Measurements from ENCODE around the gene LONRF2. TPM values are rescaled to one million over a fixed set of nuclear protein-coding genes. Genes with fewer than 3 reads are reported as not detected.
A peak's percentile ranks its signal among the peaks of the same experiment; 100 is the strongest.

LONRF2 gene
- total RNA-seq, 1 donor from 2014 or later = not detected

DNA sequence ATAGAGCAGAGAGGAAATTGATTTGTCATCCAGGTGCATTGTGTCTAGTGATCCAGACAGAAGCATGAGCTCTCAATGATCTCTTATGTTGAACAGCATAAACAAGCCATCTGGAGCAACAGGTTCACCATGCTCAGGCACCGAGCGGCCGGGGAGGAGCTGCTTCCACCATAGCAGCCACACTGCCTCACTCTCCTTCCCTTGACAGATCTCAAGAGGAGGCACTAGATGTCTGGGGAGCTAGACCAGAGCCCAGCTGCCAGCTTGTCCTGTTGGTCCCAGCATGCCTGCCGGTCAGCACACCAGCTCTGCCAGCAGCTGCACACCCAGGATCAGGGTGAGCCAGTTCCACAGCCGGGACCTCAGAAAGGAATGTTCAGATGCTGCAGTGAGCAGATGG lies 17.5 kb upstream of the LONRF2 start:
- H3K27ac Mint-ChIP-seq (ENCODE audit: unreplicated experiment) = no peak overlapping the region
- no peaks in the 10 kb centered on the region for H3K4me1 Mint-ChIP-seq (ENCODE audit: unreplicated experiment)
- no peak for DNase-seq (ENCODE audit: low spot score)
- H3K27me3 Mint-ChIP-seq (ENCODE audit: unreplicated experiment) = no peaks in the 10 kb centered on the region
- H3K9me3 Mint-ChIP-seq (ENCODE audit: unreplicated experiment) = peaks cover 7% of the 10 kb centered on the region
- H3K4me3 Mint-ChIP-seq (ENCODE audit: unreplicated experiment) = no peak overlapping the region
- H3K36me3 Mint-ChIP-seq (ENCODE audit: low read depth, unreplicated experiment) = peaks cover 4% of the 10 kb centered on the region
- TF ChIP-seq, protein P1, sequence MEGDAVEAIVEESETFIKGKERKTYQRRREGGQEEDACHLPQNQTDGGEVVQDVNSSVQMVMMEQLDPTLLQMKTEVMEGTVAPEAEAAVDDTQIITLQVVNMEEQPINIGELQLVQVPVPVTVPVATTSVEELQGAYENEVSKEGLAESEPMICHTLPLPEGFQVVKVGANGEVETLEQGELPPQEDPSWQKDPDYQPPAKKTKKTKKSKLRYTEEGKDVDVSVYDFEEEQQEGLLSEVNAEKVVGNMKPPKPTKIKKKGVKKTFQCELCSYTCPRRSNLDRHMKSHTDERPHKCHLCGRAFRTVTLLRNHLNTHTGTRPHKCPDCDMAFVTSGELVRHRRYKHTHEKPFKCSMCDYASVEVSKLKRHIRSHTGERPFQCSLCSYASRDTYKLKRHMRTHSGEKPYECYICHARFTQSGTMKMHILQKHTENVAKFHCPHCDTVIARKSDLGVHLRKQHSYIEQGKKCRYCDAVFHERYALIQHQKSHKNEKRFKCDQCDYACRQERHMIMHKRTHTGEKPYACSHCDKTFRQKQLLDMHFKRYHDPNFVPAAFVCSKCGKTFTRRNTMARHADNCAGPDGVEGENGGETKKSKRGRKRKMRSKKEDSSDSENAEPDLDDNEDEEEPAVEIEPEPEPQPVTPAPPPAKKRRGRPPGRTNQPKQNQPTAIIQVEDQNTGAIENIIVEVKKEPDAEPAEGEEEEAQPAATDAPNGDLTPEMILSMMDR (IDR thresholded peaks at IDR 0.05; ENCODE audit: unreplicated experiment) = no peak

DNA sequence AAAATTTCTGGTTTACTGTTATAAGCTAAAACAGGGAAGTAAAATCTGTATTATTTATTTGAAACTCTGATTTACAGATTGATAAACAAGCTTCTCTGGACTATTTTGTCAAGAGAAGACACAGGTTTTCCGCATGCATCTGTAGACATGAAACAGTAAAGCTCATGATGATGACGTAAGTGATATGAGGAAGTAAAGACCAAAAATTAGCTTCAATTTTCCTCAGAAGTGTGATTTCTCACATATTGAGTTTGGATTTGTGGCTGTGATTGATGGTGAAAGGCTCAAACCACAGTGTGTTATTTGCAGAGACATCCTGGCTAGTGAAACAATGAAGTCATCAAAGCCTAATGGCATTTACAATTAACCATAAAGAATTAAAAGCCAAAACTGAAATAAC lies 12.6 kb upstream of the LONRF2 start:
- no peaks in the 10 kb centered on the region for H3K27me3 Mint-ChIP-seq (ENCODE audit: unreplicated experiment)
- H3K36me3 Mint-ChIP-seq (ENCODE audit: low read depth, unreplicated experiment) = no peaks in the 10 kb centered on the region

DNA sequence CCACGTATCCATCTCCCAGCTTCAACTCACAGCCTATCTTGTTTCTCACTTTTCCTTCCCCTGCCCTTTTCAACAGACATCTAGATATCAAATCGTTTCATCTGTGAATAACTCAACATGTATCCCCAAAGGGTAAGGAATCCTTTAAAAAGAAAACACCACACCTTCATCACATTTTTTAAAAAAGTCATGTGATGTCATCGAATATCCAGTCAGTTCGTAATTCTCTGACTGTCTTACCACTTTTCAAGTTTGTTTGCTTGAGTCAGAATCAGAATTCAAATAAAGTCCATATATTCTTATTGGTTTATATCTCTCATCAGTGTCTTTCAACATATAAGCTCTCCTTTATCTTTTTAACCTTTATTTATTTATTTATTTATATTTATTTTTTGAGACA lies 5.4 kb upstream of the LONRF2 start:
- Mint-ChIP-seq H3K4me1 (ENCODE audit: unreplicated experiment) (no peaks in the 10 kb centered on the region), H3K4me3 (ENCODE audit: unreplicated experiment) (no peak overlapping the region), H3K9me3 (ENCODE audit: unreplicated experiment) (no peaks in the 10 kb centered on the region), H3K27me3 (ENCODE audit: unreplicated experiment) (peaks cover 2% of the 10 kb centered on the region), H3K36me3 (ENCODE audit: low read depth, unreplicated experiment) (no peaks in the 10 kb centered on the region), H3K27ac (ENCODE audit: unreplicated experiment) (no peak overlapping the region)
- DNase-seq (ENCODE audit: low spot score) = no peak
- TF ChIP-seq, protein P1 (IDR thresholded peaks at IDR 0.05; ENCODE audit: unreplicated experiment) = no peak

More for the DNA sequence above, 12.6 kb upstream of the LONRF2 start:
- H3K4me3 Mint-ChIP-seq (ENCODE audit: unreplicated experiment) = no peak overlapping the region
- no peaks in the 10 kb centered on the region for H3K9me3 Mint-ChIP-seq (ENCODE audit: unreplicated experiment)
- DNase-seq (ENCODE audit: low spot score) = no peak
- TF ChIP-seq, protein P1 (IDR thresholded peaks at IDR 0.05; ENCODE audit: unreplicated experiment) = no peak
- H3K27ac Mint-ChIP-seq (ENCODE audit: unreplicated experiment) = no peak overlapping the region
- H3K4me1 Mint-ChIP-seq (ENCODE audit: unreplicated experiment) = no peaks in the 10 kb centered on the region

DNA sequence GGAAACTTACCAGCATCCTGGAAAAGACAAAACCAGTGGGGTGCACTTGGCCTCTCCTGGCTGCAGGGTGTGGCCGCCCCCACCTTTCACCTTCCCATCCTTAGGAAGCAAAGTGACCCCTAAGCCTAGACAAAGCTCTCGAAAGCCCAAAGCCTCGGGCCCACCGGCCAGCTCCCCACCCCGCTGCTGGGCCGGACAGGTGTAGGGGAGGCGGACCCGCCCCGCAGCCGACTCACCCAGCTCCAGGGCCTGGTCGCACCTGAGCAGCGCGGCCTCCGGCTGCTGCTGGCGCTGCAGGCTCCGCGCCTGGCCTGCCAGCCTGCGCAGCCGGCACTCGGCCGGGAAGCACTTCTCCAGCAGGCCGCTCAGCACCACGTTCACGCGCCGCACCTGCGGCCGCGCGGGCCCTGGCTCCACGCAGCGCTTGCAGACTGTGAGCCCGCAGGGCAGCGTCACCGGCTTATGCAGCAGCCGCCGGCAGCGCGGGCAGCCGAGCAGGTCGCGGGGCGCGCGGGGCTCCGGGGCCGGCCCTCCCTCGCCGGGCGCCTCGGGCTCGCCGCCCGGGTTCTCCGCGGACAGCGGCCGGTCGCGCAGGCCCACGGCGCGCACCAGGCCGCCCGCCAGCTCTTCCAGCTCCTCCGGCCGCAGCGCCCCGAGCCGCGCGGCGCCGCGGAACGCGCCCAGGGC lies 979 bp downstream of the LONRF2 start:
- TF ChIP-seq, protein P1 (IDR thresholded peaks at IDR 0.05; ENCODE audit: unreplicated experiment) = no peak
- peak overlapping the region; percentile 83 for H3K4me3 Mint-ChIP-seq (ENCODE audit: unreplicated experiment)
- peak; percentile 52 for DNase-seq (ENCODE audit: low spot score)
- peaks cover 4% of the 10 kb centered on the region for H3K36me3 Mint-ChIP-seq (ENCODE audit: low read depth, unreplicated experiment)
- peaks cover 6% of the 10 kb centered on the region for H3K27me3 Mint-ChIP-seq (ENCODE audit: unreplicated experiment)
- H3K9me3 Mint-ChIP-seq (ENCODE audit: unreplicated experiment) = no peaks in the 10 kb centered on the region
- H3K27ac Mint-ChIP-seq (ENCODE audit: unreplicated experiment) = no peak overlapping the region
- H3K4me1 Mint-ChIP-seq (ENCODE audit: unreplicated experiment) = no peaks in the 10 kb centered on the region

DNA sequence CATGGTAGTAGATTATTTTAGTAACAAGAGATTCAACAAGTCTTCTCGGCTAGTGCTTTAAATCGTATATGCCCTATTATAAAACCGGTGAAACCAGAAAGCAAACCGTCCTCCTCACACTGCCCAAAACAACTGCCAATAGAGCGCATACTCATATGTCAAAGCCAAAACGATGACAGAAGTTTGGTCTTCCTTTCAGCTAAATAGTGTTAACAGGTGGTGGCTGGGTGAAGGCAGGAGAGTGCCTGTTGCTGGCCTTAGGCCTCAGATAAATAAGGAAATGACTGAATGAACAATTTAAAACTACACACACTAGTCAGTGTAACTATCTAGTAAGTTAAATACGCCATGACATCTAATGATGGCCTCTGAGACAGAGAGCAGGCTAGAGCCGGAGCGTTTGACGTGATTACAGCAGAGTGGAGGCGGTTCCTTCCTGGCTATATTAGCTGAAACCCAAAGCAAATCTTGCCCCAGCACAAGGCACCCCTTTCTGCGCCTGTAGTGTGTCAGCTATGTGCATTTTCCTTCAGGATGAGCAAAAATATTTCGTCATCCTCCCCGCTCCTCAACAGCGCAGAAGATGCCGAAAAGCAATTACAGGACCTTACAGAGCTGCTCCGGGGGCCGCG lies 1.6 kb downstream of the LONRF2 start:
- Mint-ChIP-seq H3K9me3 (ENCODE audit: unreplicated experiment) (no peaks in the 10 kb centered on the region), H3K27me3 (ENCODE audit: unreplicated experiment) (peaks cover 6% of the 10 kb centered on the region)

More for the DNA sequence above, 1.6 kb downstream of the LONRF2 start:
- DNase-seq (ENCODE audit: low spot score) = no peak
- TF ChIP-seq, protein P1 (IDR thresholded peaks at IDR 0.05; ENCODE audit: unreplicated experiment) = no peak
- Mint-ChIP-seq H3K4me1 (ENCODE audit: unreplicated experiment) (no peaks in the 10 kb centered on the region), H3K27ac (ENCODE audit: unreplicated experiment) (no peak overlapping the region), H3K4me3 (ENCODE audit: unreplicated experiment) (peak overlapping the region; percentile 83), H3K36me3 (ENCODE audit: low read depth, unreplicated experiment) (peaks cover 4% of the 10 kb centered on the region)
